Measurements from ENCODE around the gene TJP3. TPM values are rescaled to one million over a fixed set of nuclear protein-coding genes. Genes with fewer than 3 reads are reported as not detected.

Gene TJP3
- total RNA-seq, 2 donors from 2014 or later: 15.7 to 25.9 TPM

GRCh38 chr19:3679138-3679537 lies 29.0 kb upstream of the TJP3 start:
- H3K27me3 ChIP-seq (ENCODE audit: control insufficient read depth, insufficient read depth, low read length, poor library complexity, severe bottlenecking): no peaks in the 10 kb centered on the region
- Mint-ChIP-seq H3K4me3 (no peak overlapping the region), H3K4me1 (peaks cover 22% of the 10 kb centered on the region), H3K36me3 (ENCODE audit: low read depth) (peaks cover 27% of the 10 kb centered on the region), H3K27me3 (ENCODE audit: insufficient read depth) (no peaks in the 10 kb centered on the region), H3K27ac (no peak overlapping the region), H3K9me3 (peaks cover 3% of the 10 kb centered on the region)
- no peak overlapping the region for H3K4me3 ChIP-seq (ENCODE audit: low read length)
- no peak overlapping the region for H3K9ac ChIP-seq (ENCODE audit: extremely low read depth, low read length, poor library complexity, severe bottlenecking)
- H3K4me1 ChIP-seq (ENCODE audit: control insufficient read depth, insufficient read depth, low read length): peaks cover 6% of the 10 kb centered on the region
- no peak for DNase-seq
- 97 to 100% methylated on average over 8 to 12 of the region's 12 CpGs for WGBS, 2 experiments (ENCODE audit: insufficient coverage in 1 of 2, insufficient read length in 1 of 2)
- no peak for TF ChIP-seq CTCF (conservative IDR thresholded peaks at IDR 0.05)
- H3K36me3 ChIP-seq (ENCODE audit: control insufficient read depth, insufficient read depth, low read length): peaks cover 9% of the 10 kb centered on the region
- no peak overlapping the region for H3K27ac ChIP-seq (ENCODE audit: low read depth, low read length)
- peaks cover under 1% of the 10 kb centered on the region for H3K9me3 ChIP-seq (ENCODE audit: control insufficient read depth, low read length)

- Mint-ChIP-seq H3K36me3 (ENCODE audit: low read depth) (peaks cover 31% of the 10 kb centered on the region), H3K4me1 (peaks cover 23% of the 10 kb centered on the region), H3K27ac (no peak overlapping the region), H3K9me3 (peaks cover 6% of the 10 kb centered on the region), H3K27me3 (ENCODE audit: insufficient read depth) (no peaks in the 10 kb centered on the region), H3K4me3 (no peak overlapping the region)
- peak; percentile 41 for DNase-seq
- Histone ChIP-seq H3K9ac (ENCODE audit: extremely low read depth, low read length, poor library complexity, severe bottlenecking) (no peak overlapping the region), H3K36me3 (ENCODE audit: control insufficient read depth, insufficient read depth, low read length) (peaks cover 13% of the 10 kb centered on the region), H3K4me3 (ENCODE audit: low read length) (no peak overlapping the region), H3K27me3 (ENCODE audit: control insufficient read depth, insufficient read depth, low read length, poor library complexity, severe bottlenecking) (no peaks in the 10 kb centered on the region), H3K4me1 (ENCODE audit: control insufficient read depth, insufficient read depth, low read length) (peaks cover 6% of the 10 kb centered on the region), H3K27ac (ENCODE audit: low read depth, low read length) (no peak overlapping the region), H3K9me3 (ENCODE audit: control insufficient read depth, low read length) (peaks cover 5% of the 10 kb centered on the region)
- 92 to 100% methylated on average over 3 to 13 of the region's 13 CpGs for WGBS, 2 experiments (ENCODE audit: insufficient coverage in 1 of 2, insufficient read length in 1 of 2)
- TF ChIP-seq CTCF (conservative IDR thresholded peaks at IDR 0.05): no peak
Observed at GRCh38 chr19:3679581-3679980, 28.6 kb upstream of the TJP3 start.

- Histone ChIP-seq H3K36me3 (ENCODE audit: control insufficient read depth, insufficient read depth, low read length) (peaks cover 20% of the 10 kb centered on the region), H3K4me3 (ENCODE audit: low read length) (no peak overlapping the region), H3K27ac (ENCODE audit: low read depth, low read length) (no peak overlapping the region), H3K4me1 (ENCODE audit: control insufficient read depth, insufficient read depth, low read length) (peaks cover 6% of the 10 kb centered on the region), H3K9me3 (ENCODE audit: control insufficient read depth, low read length) (peaks cover 10% of the 10 kb centered on the region), H3K27me3 (ENCODE audit: control insufficient read depth, insufficient read depth, low read length, poor library complexity, severe bottlenecking) (no peaks in the 10 kb centered on the region), H3K9ac (ENCODE audit: extremely low read depth, low read length, poor library complexity, severe bottlenecking) (no peak overlapping the region)
- Mint-ChIP-seq H3K27ac (no peak overlapping the region), H3K4me1 (peaks cover 23% of the 10 kb centered on the region), H3K27me3 (ENCODE audit: insufficient read depth) (no peaks in the 10 kb centered on the region), H3K9me3 (peaks cover 12% of the 10 kb centered on the region), H3K4me3 (no peak overlapping the region), H3K36me3 (ENCODE audit: low read depth) (peaks cover 32% of the 10 kb centered on the region)
- WGBS, 2 experiments (ENCODE audit: insufficient coverage in 1 of 2, insufficient read length in 1 of 2): 89 to 96% methylated on average over 7 to 11 of the region's 12 CpGs
- DNase-seq: peak; percentile 44
- TF ChIP-seq CTCF (conservative IDR thresholded peaks at IDR 0.05): no peak
Observed at GRCh38 chr19:3680939-3681338, 27.2 kb upstream of the TJP3 start.

Measured in endodermal cell (in vitro differentiated cells).